Activated gamma-delta T cell treated with anti-CD3 and anti-CD28 coated beads, Interleukin-2, amount 50 U/mL, for 16 hours (primary cell): ENCODE data around the gene HTT.
"Not testable (repeated sequence)": the region's sequence is repeated elsewhere in the genome, so short reads cannot be mapped to it uniquely, and the experiment has no call there.

Source experiments
- DNase-seq: peaks from one replicate; pipeline ENCODE4 v3.0.0-alpha.2; 2020; ENCODE audit warnings: low read depth

HTT gene

DNA sequence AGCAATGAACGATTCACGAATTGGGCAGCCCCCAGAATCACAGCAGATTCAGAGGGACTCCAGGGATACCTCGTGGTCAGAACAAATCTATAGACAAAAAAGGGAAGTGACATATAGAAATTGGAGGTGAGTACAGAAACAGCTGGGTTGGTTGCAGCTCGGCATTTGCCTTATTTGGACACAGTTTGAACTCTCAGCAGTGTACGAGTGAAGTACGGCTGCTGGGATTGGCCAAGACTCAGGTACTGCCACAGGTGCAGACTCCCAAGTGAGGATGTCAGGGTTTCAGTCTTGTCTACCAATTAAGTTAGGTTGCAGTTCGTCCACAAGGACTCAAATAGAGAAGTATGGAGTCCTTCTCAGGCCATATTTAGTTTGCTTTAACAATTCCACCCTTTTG lies 28.3 kb upstream of the HTT start:
- DNase-seq, result no peak

DNA sequence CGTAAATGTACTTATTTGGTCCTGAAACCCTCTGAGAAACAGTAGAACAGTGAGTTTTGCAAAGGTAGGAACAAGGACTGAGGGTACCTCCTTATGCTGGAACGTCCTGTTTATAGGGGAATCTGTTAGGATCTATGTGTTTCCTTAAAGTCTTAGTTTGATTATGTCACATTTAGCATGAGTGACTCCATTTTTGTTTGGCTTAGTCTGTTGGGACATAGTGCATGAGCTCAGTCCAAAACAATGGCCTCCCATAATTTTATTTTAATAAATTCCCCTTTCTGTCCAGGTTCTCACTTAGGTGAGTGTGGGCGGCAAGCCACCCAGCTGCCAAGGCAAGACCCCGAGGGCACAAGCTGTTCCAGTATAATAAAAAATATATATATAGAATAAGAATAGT lies 27.9 kb upstream of the HTT start:
- DNase-seq, result no peak

DNA sequence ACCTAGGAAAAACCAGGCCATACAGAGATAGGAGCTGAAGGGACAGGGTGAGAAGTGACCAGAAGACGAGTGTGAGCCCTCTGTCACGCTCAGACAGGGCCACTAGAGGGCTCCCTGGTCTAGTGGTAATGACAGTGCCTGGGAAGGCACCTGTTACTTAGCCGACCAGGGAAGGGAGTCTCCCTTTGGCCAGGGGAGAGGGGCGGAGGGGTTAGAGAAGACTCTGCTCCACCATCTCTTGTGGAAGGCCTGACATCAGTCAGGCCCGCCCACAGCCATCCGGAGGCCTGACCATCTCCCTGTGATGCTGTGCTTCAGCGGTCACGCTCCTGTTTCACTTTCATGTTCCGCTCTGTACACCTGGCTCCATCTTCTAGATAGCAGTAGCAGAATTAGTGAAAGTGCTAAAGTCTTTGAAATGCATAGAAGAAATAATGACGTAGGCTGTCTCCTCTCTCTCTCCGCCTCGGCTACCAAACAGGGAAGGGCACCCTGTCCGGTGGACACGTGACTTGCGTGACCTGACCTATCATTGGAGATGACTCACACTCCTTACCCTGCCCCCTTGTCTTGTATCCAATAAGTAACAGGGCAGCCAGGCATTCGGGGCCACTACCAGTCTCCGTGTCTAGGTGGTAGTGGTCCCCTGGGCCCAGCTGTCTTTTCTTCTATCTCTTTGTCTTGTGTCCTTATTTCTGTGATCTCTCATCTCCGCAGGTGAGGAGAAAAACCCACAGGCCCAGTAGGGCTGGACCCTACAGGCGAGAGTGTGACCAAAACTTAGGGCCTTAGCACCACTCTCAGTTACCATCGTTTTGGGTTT lies 26.8 kb upstream of the HTT start:
- peak; percentile 56 for DNase-seq

GRCh38 chr4:3051141-3051897 lies 23.2 kb upstream of the HTT start:
- DNase-seq, result not testable (repeated sequence)

DNA sequence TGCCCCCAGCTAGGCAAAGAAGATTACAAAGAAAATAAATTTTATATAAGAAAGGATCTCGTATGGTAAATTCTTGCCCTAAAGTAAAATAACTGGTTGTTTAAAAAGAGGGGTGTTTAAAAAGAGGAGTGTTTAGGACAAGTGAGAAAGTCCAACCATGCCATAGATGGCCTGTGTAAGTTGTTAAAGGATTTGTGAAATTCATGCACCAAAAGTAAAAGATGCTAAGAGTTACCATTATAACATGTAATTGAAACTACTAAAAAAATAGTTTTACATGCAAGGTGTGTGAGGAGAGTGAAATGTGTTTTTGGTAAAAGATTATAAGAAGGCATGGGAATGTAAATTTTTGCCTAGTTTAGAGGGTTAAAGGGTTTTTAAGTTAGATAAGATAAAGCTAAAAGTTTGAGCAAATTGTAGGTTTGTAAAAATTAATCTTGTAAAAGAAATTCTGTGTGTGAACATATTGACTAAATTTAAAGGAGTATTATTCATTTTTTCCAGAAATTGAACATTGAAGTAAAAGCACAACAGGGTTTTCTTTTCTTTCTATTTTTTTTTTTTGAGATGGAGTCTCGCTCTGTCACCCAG lies 20.2 kb upstream of the HTT start:
- no peak for DNase-seq

DNA sequence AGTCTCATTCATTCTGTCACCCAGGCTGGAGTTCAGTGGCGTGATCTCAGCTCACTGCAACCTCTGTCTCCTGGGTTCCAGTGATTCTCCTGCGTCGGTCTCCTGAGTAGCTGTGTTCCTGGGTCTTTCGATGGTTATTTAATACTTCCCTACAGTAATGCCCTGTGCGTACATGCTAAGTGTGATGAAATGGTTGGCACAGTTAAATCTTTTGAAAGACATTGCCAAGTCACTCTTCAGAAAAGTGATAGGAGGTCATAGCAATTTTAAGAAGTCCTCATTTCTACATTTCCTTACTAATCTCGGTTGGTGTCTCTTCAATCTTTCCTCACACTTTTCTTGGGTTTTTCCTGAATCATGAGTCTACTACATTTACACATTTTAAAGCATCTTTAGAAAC lies 14.5 kb upstream of the HTT start:
- DNase-seq, result no peak

DNA sequence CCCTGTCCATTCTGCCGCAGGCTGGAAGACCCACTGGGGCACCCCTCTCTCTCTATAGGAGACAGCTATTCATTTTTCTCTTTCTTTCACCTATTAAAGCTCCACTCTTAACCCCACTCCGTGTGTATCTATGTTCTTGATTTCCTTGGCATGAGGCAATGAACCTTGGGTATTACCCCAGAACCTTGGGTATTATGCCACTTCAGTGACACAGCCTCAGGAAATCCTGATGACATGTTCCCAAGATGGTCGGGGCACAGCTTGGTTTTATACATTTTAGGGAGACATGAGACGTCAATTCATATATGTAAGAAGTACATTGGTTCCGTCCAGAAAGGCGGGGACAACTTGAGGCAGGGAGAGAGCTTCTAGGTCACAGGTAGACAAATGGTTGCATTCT lies 13.5 kb upstream of the HTT start:
- no peak for DNase-seq

GRCh38 chr4:3062471-3062870 lies 12.0 kb upstream of the HTT start:
- no peak for DNase-seq

- DNase-seq, result no peak
Observed at GRCh38 chr4:3065551-3065950, 8.9 kb upstream of the HTT start.

DNA sequence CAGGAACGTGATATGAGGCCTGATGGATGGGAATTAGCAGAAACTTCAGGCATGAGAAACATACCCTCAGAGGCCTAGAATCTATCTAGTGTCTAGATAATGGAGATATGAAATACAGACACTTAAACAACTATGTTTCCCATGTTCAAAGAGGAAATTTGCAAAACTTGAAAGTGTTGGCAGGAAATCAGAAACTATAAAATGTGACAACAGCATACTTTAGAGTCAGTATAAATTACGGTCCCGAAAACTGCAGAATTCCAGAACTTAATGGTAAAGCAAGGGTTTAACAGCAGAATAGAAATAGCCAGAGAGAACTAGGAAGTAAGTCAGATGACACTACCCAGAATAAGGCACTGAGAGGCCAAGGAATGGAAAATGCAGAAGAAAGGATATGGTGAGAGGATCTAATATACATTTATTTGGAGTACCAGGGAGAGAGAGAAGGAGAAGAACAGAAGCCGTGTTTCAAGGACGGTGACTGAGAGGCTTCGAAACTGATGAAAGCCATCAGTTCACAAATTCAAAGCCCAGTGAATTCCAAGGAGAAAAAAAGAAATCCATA lies 7.6 kb upstream of the HTT start:
- no peak for DNase-seq

DNA sequence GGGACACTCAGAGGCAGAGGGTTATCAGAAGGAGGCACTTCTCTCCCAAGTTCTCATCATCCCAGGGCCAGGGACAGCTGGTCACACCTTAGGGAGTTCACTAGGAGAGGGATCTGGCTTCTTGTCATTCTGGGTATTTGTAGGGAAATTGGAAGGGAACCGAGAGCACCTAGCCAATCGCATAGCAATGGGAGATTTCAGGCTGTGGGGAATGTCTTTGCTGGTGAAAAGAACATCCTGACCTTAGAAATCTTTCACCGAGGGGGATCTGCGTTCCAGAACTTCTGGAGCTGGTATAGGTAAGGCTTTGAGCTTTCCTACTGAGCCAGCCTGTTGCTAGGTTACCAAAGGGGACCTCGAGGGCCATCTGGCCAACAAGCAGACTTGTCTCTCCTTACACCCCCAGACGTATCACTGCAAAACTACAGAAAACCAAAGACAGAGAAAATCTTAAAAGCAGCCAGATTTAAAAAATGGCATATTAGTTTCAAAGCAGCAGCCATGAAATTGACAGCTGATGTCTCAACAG lies 6.9 kb upstream of the HTT start:
- DNase-seq, result no peak

DNA sequence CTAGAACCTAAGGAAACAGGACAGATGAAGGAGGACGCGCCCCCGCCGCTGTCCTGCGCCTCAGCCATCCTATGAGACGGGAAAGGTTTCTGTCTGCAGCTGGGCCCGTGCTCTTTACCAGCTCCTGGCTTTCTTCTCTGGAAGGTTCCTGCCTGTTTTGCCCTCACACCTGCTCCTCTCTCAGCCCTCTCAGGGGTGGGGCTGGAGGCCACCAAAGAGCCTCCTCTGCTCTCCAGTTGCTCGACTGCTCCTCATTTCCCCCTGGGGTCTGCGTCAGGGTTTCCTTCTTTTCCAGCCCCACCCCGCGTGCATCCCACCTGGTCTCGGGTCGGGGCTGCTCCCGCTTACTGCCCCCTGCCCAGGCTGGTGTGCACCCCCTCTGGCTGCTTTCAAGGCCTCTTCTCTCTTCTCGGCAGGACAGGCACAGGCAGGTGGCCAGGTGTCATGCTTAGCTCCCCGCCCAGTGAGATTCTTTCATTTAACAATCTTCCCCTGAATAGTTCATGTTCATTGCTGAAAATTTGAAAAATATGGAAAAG lies 4.8 kb upstream of the HTT start:
- no peak for DNase-seq

DNA sequence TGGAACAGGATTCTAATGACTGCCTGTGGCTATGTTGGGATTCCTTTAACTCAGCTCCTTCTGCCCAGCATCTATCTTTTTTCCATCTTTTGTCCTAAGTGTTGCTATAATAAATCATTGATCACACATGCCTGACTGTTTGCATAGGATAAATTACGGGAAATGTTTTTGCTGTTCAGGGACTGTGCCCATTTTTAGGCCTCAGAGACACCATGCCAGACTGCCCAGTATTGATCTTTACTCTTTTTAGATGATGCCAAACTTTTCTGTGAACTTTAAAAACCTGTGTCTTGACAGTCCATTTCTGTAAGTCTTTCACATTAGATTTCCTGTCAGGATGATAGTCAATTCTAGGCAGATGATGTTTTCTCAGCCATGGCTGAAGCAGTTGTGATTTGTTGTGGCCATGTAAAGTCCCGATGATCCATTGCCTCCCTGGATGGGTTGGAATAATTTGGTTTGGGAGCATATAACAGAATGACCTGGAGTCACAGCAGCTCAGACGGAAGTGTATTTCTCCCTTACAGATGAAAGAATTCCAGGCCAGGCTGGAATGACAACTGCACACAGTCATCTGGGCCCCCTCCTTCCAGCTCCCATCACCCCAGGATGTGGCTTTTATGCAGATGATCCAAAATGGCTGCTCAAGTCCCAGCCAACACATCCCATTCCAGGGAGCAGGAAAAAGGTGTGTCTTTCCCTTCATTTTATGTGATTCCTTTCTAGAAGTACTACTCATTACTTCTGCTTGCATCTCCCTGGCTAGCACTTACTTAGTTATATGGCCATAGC lies 3.6 kb upstream of the HTT start:
- DNase-seq, result no peak

- no peak for DNase-seq
Observed at GRCh38 chr4:3071811-3072210, 2.7 kb upstream of the HTT start.

DNA sequence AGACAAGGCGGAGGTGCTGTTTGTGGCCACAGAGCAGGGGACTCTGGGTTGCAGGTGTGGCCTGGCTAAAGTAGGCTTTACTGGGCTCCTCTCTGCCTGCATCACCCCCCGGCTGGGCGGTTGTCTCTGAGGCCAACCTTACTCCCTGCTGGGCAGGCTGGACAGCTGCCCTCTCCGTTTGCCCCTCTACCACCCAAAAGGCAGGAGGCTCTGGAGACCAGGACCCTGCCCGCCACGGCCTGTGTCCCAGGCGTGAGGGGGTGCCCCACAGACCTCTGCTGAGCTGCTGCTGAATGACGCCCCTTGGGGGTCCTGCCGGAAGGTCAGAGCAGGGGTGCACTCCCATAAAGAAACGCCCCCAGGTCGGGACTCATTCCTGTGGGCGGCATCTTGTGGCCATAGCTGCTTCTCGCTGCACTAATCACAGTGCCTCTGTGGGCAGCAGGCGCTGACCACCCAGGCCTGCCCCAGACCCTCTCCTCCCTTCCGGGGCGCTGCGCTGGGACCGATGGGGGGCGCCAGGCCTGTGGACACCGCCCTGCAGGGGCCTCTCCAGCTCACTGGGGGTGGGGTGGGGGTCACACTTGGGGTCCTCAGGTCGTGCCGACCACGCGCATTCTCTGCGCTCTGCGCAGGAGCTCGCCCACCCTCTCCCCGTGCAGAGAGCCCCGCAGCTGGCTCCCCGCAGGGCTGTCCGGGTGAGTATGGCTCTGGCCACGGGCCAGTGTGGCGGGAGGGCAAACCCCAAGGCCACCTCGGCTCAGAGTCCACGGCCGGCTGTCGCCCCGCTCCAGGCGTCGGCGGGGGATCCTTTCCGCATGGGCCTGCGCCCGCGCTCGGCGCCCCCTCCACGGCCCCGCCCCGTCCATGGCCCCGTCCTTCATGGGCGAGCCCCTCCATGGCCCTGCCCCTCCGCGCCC lies 1.1 kb upstream of the HTT start:
- DNase-seq, result peak; percentile 2

GRCh38 chr4:3074846-3075651 lies 568 bp downstream of the HTT start:
- peak; percentile 10 for DNase-seq

DNA sequence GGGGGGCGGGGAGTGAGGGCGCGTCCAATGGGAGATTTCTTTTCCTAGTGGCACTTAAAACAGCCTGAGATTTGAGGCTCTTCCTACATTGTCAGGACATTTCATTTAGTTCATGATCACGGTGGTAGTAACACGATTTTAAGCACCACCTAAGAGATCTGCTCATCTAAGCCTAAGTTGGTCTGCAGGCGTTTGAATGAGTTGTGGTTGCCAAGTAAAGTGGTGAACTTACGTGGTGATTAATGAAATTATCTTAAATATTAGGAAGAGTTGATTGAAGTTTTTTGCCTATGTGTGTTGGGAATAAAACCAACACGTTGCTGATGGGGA lies 1.1 kb downstream of the HTT start:
- DNase-seq, result no peak

- no peak for DNase-seq
Observed at GRCh38 chr4:3077796-3078195, 3.3 kb downstream of the HTT start.

GRCh38 chr4:3079694-3080123 lies 5.2 kb downstream of the HTT start:
- DNase-seq, result no peak
